Large intestine (tissue), 3 donors: ENCODE measurements around the gene CNTNAP1. TPM values are rescaled to one million over a fixed set of nuclear protein-coding genes. Genes with fewer than 3 reads are reported as not detected.
A peak's percentile ranks its signal among the peaks of the same experiment; 100 is the strongest.
"Not testable (repeated sequence)": the region's sequence is repeated elsewhere in the genome, so short reads cannot be mapped to it uniquely, and the experiment has no call there.

Source experiments
- DNase-seq, 2 donors: peaks; one replicate each; pipeline versions ENCODE4 v3.0.0 to v3.0.0-alpha.2; 2013
- H3K27ac ChIP-seq: one replicate; pipeline ENCODE4 v1.5.1; 2013; ENCODE audit warnings: low read length
- H3K27me3 ChIP-seq: 2 replicates; pipeline ENCODE4 v1.6.1; 2013; ENCODE audit warnings: low read length; ENCODE audit not compliant: control insufficient read depth, insufficient read depth
- H3K36me3 ChIP-seq: 2 replicates; pipeline ENCODE4 v1.6.1; 2013; ENCODE audit warnings: low read length; ENCODE audit not compliant: control insufficient read depth, insufficient read depth
- H3K4me1 ChIP-seq: one replicate; pipeline ENCODE4 v1.6.1; 2013; ENCODE audit warnings: low read length; ENCODE audit not compliant: control insufficient read depth, insufficient read depth
- H3K4me3 ChIP-seq: one replicate; pipeline ENCODE4 v1.5.1; 2013; ENCODE audit warnings: low read length
- H3K9me3 ChIP-seq: one replicate; pipeline ENCODE4 v1.6.1; 2013; ENCODE audit warnings: mild to moderate bottlenecking, low read depth, low read length, moderate library complexity; ENCODE audit not compliant: control insufficient read depth
- WGBS: methylation state at CpG from one replicate; pipeline ENCODE4 v1.1.5; 2013; ENCODE audit warnings: low lambda C conversion rate; ENCODE audit not compliant: insufficient coverage; 5-methylcytosine and 5-hydroxymethylcytosine counted together
- polyA plus RNA-seq: library from polyadenylated mRNA; unstranded; fragments of 120-200 nt; gene quantifications from one replicate; pipeline ENCODE4 v1.2.1, GENCODE V29; 2013

The CNTNAP1 gene
- polyA plus RNA-seq, 1 donor: 7.5 TPM

DNA sequence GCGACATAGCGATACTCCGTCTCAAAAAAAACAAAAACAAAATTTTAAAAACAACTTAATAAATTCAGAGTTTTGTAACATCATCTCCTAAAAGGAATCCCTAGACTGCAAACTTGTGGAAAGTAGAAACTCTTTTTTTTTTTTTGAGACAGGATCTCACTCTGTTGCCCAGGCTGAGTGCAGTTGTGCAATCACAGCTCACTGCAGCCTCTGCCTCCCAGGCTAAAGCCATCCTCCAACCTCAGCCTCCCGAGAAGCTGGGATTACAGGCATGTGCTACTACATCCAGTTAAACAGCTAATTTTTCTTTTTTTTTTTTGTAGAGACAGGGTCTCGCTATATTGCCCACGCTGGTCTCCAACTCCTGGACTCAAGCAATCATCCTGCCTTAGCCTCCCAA is 42.8 kb downstream of the CNTNAP1 start:
- no peak for DNase-seq
- H3K4me3 ChIP-seq: no peak overlapping the region
- H3K27me3 ChIP-seq: no peaks in the 10 kb centered on the region
- H3K36me3 ChIP-seq: peaks cover 54% of the 10 kb centered on the region
- no peaks in the 10 kb centered on the region for H3K4me1 ChIP-seq
- no CpG with 5 or more reads among the region's 6 CpGs for WGBS
- no peaks in the 10 kb centered on the region for H3K9me3 ChIP-seq
- no peak overlapping the region for H3K27ac ChIP-seq

DNA sequence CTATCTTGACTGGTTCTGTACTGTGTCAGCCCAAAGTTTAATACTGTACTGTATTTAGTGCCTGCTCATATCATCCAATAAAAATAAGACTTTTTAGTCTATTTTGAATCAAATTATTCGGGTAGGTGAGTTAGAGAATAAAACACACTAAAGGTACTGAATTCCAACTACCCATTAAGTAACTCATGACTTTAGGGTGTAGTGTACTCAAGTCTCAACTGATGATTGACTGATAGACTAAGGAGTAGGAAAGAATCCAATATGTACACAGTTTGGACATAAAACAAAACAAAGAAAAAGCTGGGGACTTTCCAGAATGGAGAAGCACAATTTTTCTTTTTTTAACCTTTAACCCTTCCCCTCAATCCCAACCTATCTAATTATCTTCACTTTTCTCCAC is 58.4 kb downstream of the CNTNAP1 start:
- no CpG with 5 or more reads among the region's 1 CpG for WGBS
- no peak overlapping the region for H3K4me3 ChIP-seq
- no peaks in the 10 kb centered on the region for H3K9me3 ChIP-seq
- H3K36me3 ChIP-seq: no peaks in the 10 kb centered on the region
- H3K4me1 ChIP-seq: peaks cover 13% of the 10 kb centered on the region
- no peak overlapping the region for H3K27ac ChIP-seq
- no peaks in the 10 kb centered on the region for H3K27me3 ChIP-seq
- DNase-seq: no peak

DNA sequence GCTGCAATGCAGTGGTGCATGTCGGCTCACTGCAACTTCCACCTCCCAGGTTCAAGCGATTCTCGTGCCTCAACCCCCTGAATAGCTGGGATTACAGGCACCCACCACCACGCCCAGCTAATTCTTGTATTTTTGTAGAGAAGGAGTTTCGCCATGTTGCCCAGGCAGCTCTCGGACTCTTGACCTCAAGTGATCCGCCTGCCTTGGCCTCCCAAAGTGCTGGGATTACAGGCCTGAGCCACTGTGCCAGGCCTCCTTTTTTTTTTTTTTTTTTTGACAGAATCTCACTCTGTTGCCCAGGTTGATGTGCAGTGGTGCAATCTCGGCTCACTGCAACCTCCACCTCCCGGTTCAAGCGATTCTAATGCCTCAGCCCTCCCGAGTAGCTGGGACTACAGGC is 60.6 kb downstream of the CNTNAP1 start:
- no CpG with 5 or more reads among the region's 11 CpGs for WGBS
- not testable (repeated sequence) for H3K27ac ChIP-seq, H3K4me3 ChIP-seq, H3K27me3 ChIP-seq, DNase-seq, H3K36me3 ChIP-seq, H3K9me3 ChIP-seq
- H3K4me1 ChIP-seq: peaks cover 13% of the 10 kb centered on the region

DNA sequence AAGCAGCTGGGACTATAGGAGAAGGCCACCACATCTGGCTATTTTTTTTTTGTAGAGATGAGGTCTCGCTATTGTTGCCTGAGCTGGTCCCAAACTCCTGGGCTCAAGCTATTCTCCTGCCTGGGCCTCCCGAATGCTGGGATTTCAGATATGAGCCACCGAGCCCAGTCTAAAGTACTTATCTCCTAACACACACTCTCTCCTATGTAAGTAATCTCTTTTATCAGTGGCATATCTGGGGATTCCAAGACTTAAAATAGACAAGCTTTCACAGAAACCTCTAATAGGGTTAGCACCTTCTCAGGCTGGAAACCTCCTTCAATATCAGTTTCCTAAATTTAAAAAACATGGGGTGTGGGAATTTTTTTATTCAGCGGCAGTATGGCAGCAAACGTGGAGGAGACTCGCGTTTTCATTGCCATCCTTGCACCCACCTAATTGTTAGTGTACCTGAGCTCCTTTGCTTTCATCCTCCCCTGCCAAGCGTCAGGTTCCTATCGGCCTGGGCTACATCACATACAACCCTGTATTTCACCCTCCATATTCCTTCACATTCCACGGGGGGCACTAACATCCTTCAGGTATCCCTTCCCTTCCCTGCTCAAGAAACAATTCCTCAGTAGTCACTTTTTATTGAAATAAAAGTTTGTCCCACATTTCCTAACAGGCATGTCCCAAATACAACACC is 61.4 kb downstream of the CNTNAP1 start:
- H3K4me3 ChIP-seq: peak overlapping the region; percentile 74
- WGBS: 13% methylated on average over 3 of the region's 10 CpGs
- no peaks in the 10 kb centered on the region for H3K9me3 ChIP-seq
- H3K4me1 ChIP-seq: peaks cover 13% of the 10 kb centered on the region
- H3K36me3 ChIP-seq: no peaks in the 10 kb centered on the region
- H3K27ac ChIP-seq: peak overlapping the region; percentile 86
- no peak for DNase-seq
- no peaks in the 10 kb centered on the region for H3K27me3 ChIP-seq

GRCh38 chr17:42744283-42744805 is 62.0 kb downstream of the CNTNAP1 start:
- Histone ChIP-seq H3K9me3 (no peaks in the 10 kb centered on the region), H3K27ac (peak overlapping the region; percentile 86), H3K27me3 (no peaks in the 10 kb centered on the region), H3K4me1 (peaks cover 13% of the 10 kb centered on the region), H3K4me3 (peak overlapping the region; percentile 74), H3K36me3 (no peaks in the 10 kb centered on the region)
- WGBS: no CpG with 5 or more reads among the region's 32 CpGs
- peak; percentile 80 to 90 for DNase-seq

DNA sequence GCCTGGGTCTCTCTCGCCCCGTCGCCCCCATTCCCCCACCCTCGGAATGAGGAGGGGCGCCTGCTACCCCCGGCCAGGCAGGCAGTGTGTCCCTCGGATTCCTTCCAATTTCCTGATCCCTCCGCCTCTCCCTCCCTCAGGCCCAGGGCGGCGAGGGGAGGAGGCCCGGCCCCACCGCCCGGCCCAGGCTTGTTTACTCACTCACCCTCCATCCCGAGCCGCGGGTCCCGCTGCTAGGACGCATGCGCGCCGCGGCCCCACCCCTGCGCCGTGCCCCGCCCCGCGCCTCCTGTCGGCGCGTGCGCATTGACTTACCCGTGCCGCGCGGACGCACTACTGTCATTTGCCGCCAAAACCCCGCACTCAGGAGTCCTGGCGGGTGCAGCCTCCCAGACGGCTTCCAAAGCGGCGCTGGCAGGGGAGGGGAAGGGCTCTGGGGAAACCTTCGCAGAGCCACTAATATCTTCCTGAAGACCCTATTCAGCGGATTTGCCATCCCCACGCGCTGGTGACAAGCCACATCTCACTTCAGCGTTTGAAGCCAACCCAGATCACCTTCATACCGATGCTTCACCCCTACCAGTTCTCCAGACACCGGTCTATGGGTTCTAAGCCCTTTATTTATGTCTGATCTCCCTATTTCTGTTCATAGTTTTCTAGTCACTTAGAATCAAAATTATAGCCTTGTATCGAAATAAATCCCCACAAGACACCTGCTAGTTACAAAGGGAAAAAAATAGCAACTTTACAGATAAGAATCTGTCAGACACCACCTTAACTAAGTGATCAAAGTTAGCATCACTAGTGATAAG is 62.7 kb downstream of the CNTNAP1 start, which contains the start of gene EZH1:
Gene EZH1, minus strand, starts transcription at position 235 of the 812 bp plus-strand sequence. CDS start 16,099 bp downstream, outside the sequence.
- no peaks in the 10 kb centered on the region for H3K27me3 ChIP-seq
- WGBS: 20% methylated on average over 1 of the region's 50 CpGs
- peak within 1 kb of the TSS; percentile 74 for H3K4me3 ChIP-seq
- peak; percentile 93 for DNase-seq
- H3K4me1 ChIP-seq: peaks cover 13% of the 10 kb centered on the region
- H3K9me3 ChIP-seq: no peaks in the 10 kb centered on the region
- H3K27ac ChIP-seq: peak within 1 kb of the TSS; percentile 86
- H3K36me3 ChIP-seq: no peaks in the 10 kb centered on the region

DNA sequence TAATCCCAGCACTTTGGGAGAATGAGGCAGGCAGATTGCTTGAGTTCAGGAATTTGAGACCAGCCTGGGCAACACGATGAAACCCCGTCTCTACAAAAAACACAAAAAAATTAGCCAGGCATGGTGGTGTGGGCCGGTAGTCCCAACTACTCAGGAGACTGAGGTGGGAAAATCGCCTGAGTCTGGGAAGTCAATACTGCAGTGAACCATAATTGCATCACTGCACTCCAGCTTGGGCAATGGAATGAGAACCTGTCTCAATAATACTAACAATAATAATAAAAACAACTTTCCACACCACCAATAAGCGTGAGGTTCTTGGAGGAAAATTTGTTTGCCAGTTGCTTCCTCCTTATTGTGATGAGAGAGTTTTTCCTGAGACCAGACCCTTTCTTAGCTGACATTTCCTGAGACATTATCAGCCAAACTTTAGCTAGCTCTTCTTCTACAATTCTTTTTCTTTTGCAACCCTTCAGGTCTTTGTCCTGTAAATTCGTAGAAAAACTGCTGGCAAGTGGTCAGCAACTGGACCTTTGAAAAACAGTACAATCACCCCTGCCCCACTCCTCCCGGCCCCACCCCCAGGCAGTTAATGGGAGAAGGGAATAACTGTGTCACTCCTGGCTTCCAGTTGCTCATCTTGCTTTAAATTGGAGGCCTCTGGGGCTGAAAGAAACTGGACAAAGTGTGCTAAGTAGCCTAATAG is 66.0 kb downstream of the CNTNAP1 start:
- Histone ChIP-seq H3K4me1 (peaks cover 11% of the 10 kb centered on the region), H3K9me3 (no peaks in the 10 kb centered on the region), H3K4me3 (no peak overlapping the region), H3K27me3 (no peaks in the 10 kb centered on the region), H3K27ac (no peak overlapping the region), H3K36me3 (no peaks in the 10 kb centered on the region)
- WGBS: 67% methylated on average over 1 of the region's 7 CpGs
- DNase-seq: no peak

DNA sequence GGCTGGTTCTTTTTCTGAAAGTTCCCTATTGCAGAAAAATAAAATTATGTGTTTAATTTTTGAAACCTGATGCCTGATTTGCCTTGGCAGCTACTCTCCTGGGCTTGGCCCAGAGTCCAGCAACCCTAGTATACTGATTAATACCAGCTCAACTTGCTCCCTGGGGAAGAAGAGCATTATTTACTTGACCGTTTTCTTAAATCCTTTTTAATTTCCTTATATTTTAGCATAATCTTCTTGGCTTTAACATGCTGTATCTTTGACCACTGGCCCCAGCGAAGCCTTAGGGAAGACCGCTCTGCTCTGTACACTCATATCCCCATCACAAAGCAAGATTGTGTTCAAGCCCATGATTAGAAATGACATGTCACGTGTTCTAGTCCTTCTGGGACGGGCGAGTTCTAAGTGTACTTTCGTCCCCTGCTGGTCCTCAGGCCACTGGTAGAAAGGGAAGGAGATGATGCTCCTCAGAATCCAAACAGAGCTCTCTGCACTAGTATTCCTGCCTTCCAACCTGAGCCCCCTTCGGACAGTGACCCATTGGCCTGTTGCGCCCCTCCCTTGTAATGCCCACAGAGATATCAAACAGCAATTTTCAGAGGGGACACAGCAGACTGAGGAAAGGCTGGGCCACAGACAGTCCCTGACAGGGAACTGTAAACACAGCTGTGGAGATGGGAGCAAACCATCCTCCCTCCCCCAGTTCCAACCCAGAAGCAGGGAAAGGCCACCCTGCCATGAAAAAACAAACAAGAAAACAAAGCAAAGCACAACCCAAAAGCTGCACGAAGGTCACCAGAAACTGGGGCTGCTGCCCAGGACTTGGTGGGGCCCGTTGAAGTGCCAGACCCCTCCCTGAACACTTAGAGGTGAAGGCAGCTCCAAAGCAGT is 66.8 kb downstream of the CNTNAP1 start:
- 87% methylated on average over 3 of the region's 11 CpGs for WGBS
- peaks cover 3% of the 10 kb centered on the region for H3K4me1 ChIP-seq
- no peak for DNase-seq
- no peaks in the 10 kb centered on the region for H3K36me3 ChIP-seq
- H3K4me3 ChIP-seq: no peak overlapping the region
- H3K27ac ChIP-seq: no peak overlapping the region
- H3K9me3 ChIP-seq: no peaks in the 10 kb centered on the region
- no peaks in the 10 kb centered on the region for H3K27me3 ChIP-seq
